HG03103 (cell line): Measurements from ENCODE around the gene SND1.

Experiments
- ATAC-seq: cut with Tn5 transposase; IDR thresholded peaks from one replicate; pipeline ENCODE4 v1.9.1; 2021; ENCODE audit warnings: low read depth; ENCODE audit not compliant: unreplicated experiment

The SND1 gene

GRCh38 chr7:128053991-128054390, 402.0 kb downstream of the SND1 start:
- no peak for ATAC-seq

- ATAC-seq = no peak
Measured at GRCh38 chr7:128054511-128054910, 402.5 kb downstream of the SND1 start.

- no peak for ATAC-seq
Measured at GRCh38 chr7:128055637-128056036, 403.6 kb downstream of the SND1 start.

GRCh38 chr7:128056901-128057300, 404.9 kb downstream of the SND1 start:
- no peak for ATAC-seq

- no peak for ATAC-seq
Measured at GRCh38 chr7:128057909-128058308, 405.9 kb downstream of the SND1 start.

- no peak for ATAC-seq
Measured at GRCh38 chr7:128059143-128059988, 407.4 kb downstream of the SND1 start.

- ATAC-seq = no peak
Measured at GRCh38 chr7:128060018-128060417, 408.0 kb downstream of the SND1 start.

- no peak for ATAC-seq
Measured at GRCh38 chr7:128063088-128063487, 411.1 kb downstream of the SND1 start.

- no peak for ATAC-seq
Measured at GRCh38 chr7:128065872-128066271, 413.9 kb downstream of the SND1 start.

GRCh38 chr7:128066395-128066794, 414.4 kb downstream of the SND1 start:
- ATAC-seq = no peak

- ATAC-seq = no peak
Measured at GRCh38 chr7:128066858-128067257, 414.9 kb downstream of the SND1 start.

GRCh38 chr7:128067983-128068382, 416.0 kb downstream of the SND1 start:
- ATAC-seq = no peak

GRCh38 chr7:128068785-128069184, 416.8 kb downstream of the SND1 start:
- ATAC-seq = no peak

GRCh38 chr7:128069373-128070364, 417.7 kb downstream of the SND1 start:
- ATAC-seq = no peak

- ATAC-seq = no peak
Measured at GRCh38 chr7:128071376-128071775, 419.4 kb downstream of the SND1 start.

GRCh38 chr7:128071801-128072200, 419.8 kb downstream of the SND1 start:
- no peak for ATAC-seq

- ATAC-seq = no peak
Measured at GRCh38 chr7:128073671-128074310, 421.8 kb downstream of the SND1 start.

- no peak for ATAC-seq
Measured at GRCh38 chr7:128074336-128074735, 422.3 kb downstream of the SND1 start.

GRCh38 chr7:128074736-128075135, 422.7 kb downstream of the SND1 start:
- no peak for ATAC-seq

- ATAC-seq = no peak
Measured at GRCh38 chr7:128075242-128076095, 423.5 kb downstream of the SND1 start.
